ENCODE results near the gene CEACAM20. TPM values are rescaled to one million over a fixed set of nuclear protein-coding genes. Genes with fewer than 3 reads are reported as not detected.

Gene CEACAM20
- total and polyA plus RNA-seq, 2 of the 13 experiments (the other 11 are each of a cell fraction or from before 2014, with no cell fraction given), result 0.04 TPM; not detected in 1

- peak; percentile 49; the same call in 1 of the 2 replicates for TF ChIP-seq CREM (IDR thresholded peaks at IDR 0.05)
- TF ChIP-seq CREM (CRISPR knock-in tag; IDR thresholded peaks at IDR 0.05), result no peak
- no peak for TF ChIP-seq RNF219 (CRISPR knock-in tag; IDR thresholded peaks at IDR 0.05)
- TF ChIP-seq ATAD3A (CRISPR knock-in tag; IDR thresholded peaks at IDR 0.05), result no peak
- 0 out of 2 replicates have a peak, but pooled peaks have one; percentile 21 for TF ChIP-seq TFAP4 (IDR thresholded peaks at IDR 0.05; ENCODE audit: borderline replicate concordance, low read depth)
- TF ChIP-seq ZNF143 (CRISPR knock-in tag; IDR thresholded peaks at IDR 0.05), result no peak
- no peak for TF ChIP-seq MXD3 (CRISPR knock-in tag; IDR thresholded peaks at IDR 0.05)
- no peak for TF ChIP-seq ZNF24 (IDR thresholded peaks at IDR 0.05)
- no peak for TF ChIP-seq PBX2 (CRISPR knock-in tag; IDR thresholded peaks at IDR 0.05)
- no peak for TF ChIP-seq ETV5 (CRISPR knock-in tag; IDR thresholded peaks at IDR 0.05; ENCODE audit: borderline replicate concordance)
- TF ChIP-seq SETDB1 (CRISPR knock-in tag; IDR thresholded peaks at IDR 0.05; ENCODE audit: borderline replicate concordance), result no peak
- no peak for TF ChIP-seq NFE2 (CRISPR knock-in tag; IDR thresholded peaks at IDR 0.05)
- no peak; the same call in 1 of the 2 replicates for TF ChIP-seq TCF7L2 (IDR thresholded peaks at IDR 0.05; ENCODE audit: low read depth, low read length)
- TF ChIP-seq ZNF121 (CRISPR knock-in tag; IDR thresholded peaks at IDR 0.05), result no peak
- no peak for TF ChIP-seq ZNF75D (CRISPR knock-in tag; IDR thresholded peaks at IDR 0.05; ENCODE audit: borderline replicate concordance)
- no peak for TF ChIP-seq NR2C2 (CRISPR knock-in tag; IDR thresholded peaks at IDR 0.05; ENCODE audit: borderline replicate concordance)
- peak; percentile 27; the same call in 1 of the 2 replicates for TF ChIP-seq HNF4G (IDR thresholded peaks at IDR 0.05; ENCODE audit: borderline replicate concordance, low read depth, low read length)
- TF ChIP-seq HNF4G (CRISPR knock-in tag; IDR thresholded peaks at IDR 0.05; ENCODE audit: borderline replicate concordance, low read depth), result no peak
- no peak for TF ChIP-seq CHCHD3 (CRISPR knock-in tag; IDR thresholded peaks at IDR 0.05)
- TF ChIP-seq PLSCR1 (CRISPR knock-in tag; IDR thresholded peaks at IDR 0.05; ENCODE audit: borderline replicate concordance), result no peak
- no peak for TF ChIP-seq HIVEP1 (CRISPR knock-in tag; IDR thresholded peaks at IDR 0.05)
- no peak for TF ChIP-seq CREBL2 (CRISPR knock-in tag; IDR thresholded peaks at IDR 0.05; ENCODE audit: borderline replicate concordance)
- TF ChIP-seq ZNF768 (CRISPR knock-in tag; IDR thresholded peaks at IDR 0.05), result peak; percentile 34; the same call in 1 of the 2 replicates
- TF ChIP-seq ZNF619 (CRISPR knock-in tag; IDR thresholded peaks at IDR 0.05), result no peak
- no peak for TF ChIP-seq JUN (CRISPR knock-in tag; IDR thresholded peaks at IDR 0.05)
- TF ChIP-seq GTF2F1 (IDR thresholded peaks at IDR 0.05; ENCODE audit: low read length), result no peak
- TF ChIP-seq HDAC1 (CRISPR knock-in tag; IDR thresholded peaks at IDR 0.05), result peak; percentile 25; the same call in 1 of the 2 replicates
Observed at GRCh38 chr19:44571830-44572580, 42.5 kb upstream of the CEACAM20 start (continued).

Measured in HepG2 (cell line).